ENCODE data around the gene MYH6. TPM values are rescaled to one million over a fixed set of nuclear protein-coding genes. Genes with fewer than 3 reads are reported as not detected.
A peak's percentile ranks its signal among the peaks of the same experiment; 100 is the strongest.

The MYH6 gene
- total and polyA plus RNA-seq, 2 of the 13 experiments (the other 11 are each of a cell fraction or from before 2014, with no cell fraction given), result 0.01 TPM; not detected in 1

DNA sequence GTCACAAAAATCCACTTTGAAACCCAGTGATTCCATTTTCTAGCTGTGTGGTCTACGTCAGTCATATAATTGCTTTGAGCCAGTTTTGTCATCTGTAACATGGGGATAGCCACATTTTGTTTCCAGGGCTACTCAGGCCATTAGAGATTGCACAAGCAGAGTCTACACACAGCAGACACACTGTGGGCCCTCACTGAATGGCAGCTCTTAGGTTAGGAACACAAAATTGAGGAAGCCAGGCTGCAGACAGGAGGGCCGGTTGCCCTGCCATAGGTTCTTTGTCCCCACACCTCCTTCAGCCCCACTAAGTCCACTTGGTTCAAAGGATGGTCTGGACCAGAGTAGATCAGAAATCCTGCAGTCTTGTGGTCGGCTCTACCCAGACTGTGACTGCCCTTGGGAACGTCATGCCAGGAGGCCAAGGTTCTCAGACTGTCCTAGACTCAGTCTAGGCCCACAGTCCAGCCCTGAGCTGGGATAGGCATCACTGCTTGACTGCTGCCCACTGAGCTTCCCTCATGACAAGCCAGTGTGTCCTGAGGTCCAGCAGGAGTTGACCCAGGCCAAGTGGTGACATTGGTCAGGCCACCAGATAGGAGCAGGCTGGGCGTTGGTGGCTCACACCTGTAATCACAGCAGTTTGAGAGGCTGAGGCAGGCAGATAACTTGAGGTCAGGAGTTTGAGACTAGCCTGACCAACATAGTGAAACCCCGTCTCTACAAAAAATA, 31.2 kb upstream of the MYH6 start:
- no peak for ATAC-seq
- peaks cover 15 to 77% of the 10 kb centered on the region in 2 experiments for H3K27me3 ChIP-seq (ENCODE audit: control insufficient read depth in 1 of 2, insufficient read depth in 2 of 2, low read length in 2 of 2)
- no peak for DNase-seq (ENCODE audit: low spot score)
- H3K27ac ChIP-seq (ENCODE audit: extremely low read length, insufficient read depth, low read length), result no peak overlapping the region
- H3K9ac ChIP-seq (ENCODE audit: insufficient read depth, low read depth, low read length), result no peak overlapping the region
- H3K4me3 ChIP-seq (replicated peaks in 1 of 3; ENCODE audit: insufficient read depth in 1 of 3, low read depth in 2 of 3, low read length in 3 of 3), result no peak overlapping the region
- no peaks in the 10 kb centered on the region for H3K9me3 ChIP-seq (ENCODE audit: low read length)
- no peak overlapping the region for H2AFZ ChIP-seq (ENCODE audit: low read length)
- H3K4me1 ChIP-seq (ENCODE audit: insufficient read depth, low read length), result peaks cover 43% of the 10 kb centered on the region
- no peaks in the 10 kb centered on the region for H3K79me2 ChIP-seq (ENCODE audit: insufficient read depth, low read length)
- no peaks in the 10 kb centered on the region for H4K20me1 ChIP-seq (ENCODE audit: insufficient read depth, low read length)
- intact Hi-C loops (cut with micrococcal nuclease; ENCODE audit: unreplicated experiment) (no loop called here), in situ Hi-C loops (cut with HindIII; ENCODE audit: extremely low pct_ligation_motif_present, low pct_unique_long_range_greater_than_20kb) (no loop called here)
- TF ChIP-seq CREB1 (IDR thresholded peaks at IDR 0.05) (0 out of 2 replicates have a peak, but pooled peaks have one; percentile 46), CREB1 (CRISPR knock-in tag; IDR thresholded peaks at IDR 0.05) (no peak), HIVEP1 (CRISPR knock-in tag; IDR thresholded peaks at IDR 0.05) (0 out of 2 replicates have a peak, but pooled peaks have one; percentile 28), ARNT (IDR thresholded peaks at IDR 0.05) (no peak), CHCHD3 (CRISPR knock-in tag; IDR thresholded peaks at IDR 0.05) (0 out of 2 replicates have a peak, but pooled peaks have one; percentile 66), EED (CRISPR knock-in tag; IDR thresholded peaks at IDR 0.05) (peak; percentile 76; the same call in 1 of the 2 replicates), ZBTB7B (CRISPR knock-in tag; IDR thresholded peaks at IDR 0.05) (no peak), CHD4 (IDR thresholded peaks at IDR 0.05; ENCODE audit: borderline replicate concordance, low read length) (no peak), ZNF891 (CRISPR knock-in tag; IDR thresholded peaks at IDR 0.05) (0 out of 2 replicates have a peak, but pooled peaks have one; percentile 21), NBN (conservative IDR thresholded peaks at IDR 0.05) (no peak)
- TF ChIP-seq, protein P1, sequence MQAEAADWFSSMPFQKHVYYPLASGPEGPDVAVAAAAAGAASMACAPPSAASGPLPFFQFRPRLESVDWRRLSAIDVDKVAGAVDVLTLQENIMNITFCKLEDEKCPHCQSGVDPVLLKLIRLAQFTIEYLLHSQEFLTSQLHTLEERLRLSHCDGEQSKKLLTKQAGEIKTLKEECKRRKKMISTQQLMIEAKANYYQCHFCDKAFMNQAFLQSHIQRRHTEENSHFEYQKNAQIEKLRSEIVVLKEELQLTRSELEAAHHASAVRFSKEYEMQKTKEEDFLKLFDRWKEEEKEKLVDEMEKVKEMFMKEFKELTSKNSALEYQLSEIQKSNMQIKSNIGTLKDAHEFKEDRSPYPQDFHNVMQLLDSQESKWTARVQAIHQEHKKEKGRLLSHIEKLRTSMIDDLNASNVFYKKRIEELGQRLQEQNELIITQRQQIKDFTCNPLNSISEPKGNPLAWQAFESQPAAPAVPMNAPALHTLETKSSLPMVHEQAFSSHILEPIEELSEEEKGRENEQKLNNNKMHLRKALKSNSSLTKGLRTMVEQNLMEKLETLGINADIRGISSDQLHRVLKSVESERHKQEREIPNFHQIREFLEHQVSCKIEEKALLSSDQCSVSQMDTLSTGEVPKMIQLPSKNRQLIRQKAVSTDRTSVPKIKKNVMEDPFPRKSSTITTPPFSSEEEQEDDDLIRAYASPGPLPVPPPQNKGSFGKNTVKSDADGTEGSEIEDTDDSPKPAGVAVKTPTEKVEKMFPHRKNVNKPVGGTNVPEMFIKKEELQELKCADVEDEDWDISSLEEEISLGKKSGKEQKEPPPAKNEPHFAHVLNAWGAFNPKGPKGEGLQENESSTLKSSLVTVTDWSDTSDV (CRISPR knock-in tag; IDR thresholded peaks at IDR 0.05), result 0 out of 2 replicates have a peak, but pooled peaks have one; percentile 51
- TF ChIP-seq, protein P2, sequence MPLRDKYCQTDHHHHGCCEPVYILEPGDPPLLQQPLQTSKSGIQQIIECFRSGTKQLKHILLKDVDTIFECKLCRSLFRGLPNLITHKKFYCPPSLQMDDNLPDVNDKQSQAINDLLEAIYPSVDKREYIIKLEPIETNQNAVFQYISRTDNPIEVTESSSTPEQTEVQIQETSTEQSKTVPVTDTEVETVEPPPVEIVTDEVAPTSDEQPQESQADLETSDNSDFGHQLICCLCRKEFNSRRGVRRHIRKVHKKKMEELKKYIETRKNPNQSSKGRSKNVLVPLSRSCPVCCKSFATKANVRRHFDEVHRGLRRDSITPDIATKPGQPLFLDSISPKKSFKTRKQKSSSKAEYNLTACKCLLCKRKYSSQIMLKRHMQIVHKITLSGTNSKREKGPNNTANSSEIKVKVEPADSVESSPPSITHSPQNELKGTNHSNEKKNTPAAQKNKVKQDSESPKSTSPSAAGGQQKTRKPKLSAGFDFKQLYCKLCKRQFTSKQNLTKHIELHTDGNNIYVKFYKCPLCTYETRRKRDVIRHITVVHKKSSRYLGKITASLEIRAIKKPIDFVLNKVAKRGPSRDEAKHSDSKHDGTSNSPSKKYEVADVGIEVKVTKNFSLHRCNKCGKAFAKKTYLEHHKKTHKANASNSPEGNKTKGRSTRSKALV (CRISPR knock-in tag; IDR thresholded peaks at IDR 0.05), result no peak
- TF ChIP-seq, protein P3, sequence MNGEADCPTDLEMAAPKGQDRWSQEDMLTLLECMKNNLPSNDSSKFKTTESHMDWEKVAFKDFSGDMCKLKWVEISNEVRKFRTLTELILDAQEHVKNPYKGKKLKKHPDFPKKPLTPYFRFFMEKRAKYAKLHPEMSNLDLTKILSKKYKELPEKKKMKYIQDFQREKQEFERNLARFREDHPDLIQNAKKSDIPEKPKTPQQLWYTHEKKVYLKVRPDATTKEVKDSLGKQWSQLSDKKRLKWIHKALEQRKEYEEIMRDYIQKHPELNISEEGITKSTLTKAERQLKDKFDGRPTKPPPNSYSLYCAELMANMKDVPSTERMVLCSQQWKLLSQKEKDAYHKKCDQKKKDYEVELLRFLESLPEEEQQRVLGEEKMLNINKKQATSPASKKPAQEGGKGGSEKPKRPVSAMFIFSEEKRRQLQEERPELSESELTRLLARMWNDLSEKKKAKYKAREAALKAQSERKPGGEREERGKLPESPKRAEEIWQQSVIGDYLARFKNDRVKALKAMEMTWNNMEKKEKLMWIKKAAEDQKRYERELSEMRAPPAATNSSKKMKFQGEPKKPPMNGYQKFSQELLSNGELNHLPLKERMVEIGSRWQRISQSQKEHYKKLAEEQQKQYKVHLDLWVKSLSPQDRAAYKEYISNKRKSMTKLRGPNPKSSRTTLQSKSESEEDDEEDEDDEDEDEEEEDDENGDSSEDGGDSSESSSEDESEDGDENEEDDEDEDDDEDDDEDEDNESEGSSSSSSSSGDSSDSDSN (CRISPR knock-in tag; IDR thresholded peaks at IDR 0.05), result no peak
- TF ChIP-seq, protein P4, sequence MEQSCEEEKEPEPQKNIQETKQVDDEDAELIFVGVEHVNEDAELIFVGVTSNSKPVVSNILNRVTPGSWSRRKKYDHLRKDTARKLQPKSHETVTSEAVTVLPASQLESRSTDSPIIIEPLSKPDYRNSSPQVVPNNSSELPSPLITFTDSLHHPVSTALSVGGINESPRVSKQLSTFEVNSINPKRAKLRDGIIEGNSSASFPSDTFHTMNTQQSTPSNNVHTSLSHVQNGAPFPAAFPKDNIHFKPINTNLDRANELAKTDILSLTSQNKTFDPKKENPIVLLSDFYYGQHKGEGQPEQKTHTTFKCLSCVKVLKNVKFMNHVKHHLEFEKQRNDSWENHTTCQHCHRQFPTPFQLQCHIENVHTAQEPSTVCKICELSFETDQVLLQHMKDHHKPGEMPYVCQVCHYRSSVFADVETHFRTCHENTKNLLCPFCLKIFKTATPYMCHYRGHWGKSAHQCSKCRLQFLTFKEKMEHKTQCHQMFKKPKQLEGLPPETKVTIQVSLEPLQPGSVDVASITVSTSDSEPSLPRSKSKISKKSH (CRISPR knock-in tag; IDR thresholded peaks at IDR 0.05; ENCODE audit: borderline replicate concordance), result 0 out of 2 replicates have a peak, but pooled peaks have one; percentile 47
- POLR2A ChIA-PET, result no interaction called here
- CTCF ChIA-PET (ENCODE audit: low intra/inter-chr PET ratio, low total read pairs), result no interaction called here
- FAIRE-seq, result no peak
- no peaks in the 10 kb centered on the region for H3K36me3 ChIP-seq (replicated peaks in 1 of 2; ENCODE audit: control insufficient read depth in 1 of 2, insufficient read depth in 2 of 2, low read length in 2 of 2)
- no peak overlapping the region for H3K4me2 ChIP-seq (ENCODE audit: low read depth, low read length)
- no TSS peak for BruUV-seq (replicated peaks)
- WGBS (ENCODE audit: low lambda C conversion rate), result 35% methylated on average over 6 of the region's 6 CpGs
